NCI-H2107 treated with DMSO at 0.1 percent for 48 hours (cell line): Measurements from ENCODE around the gene UBA52.

ENCODE experiments used
- DNase-seq: peaks from one replicate; lab custom pipeline; 2025; ENCODE audit not compliant: unreplicated experiment; lab: John Stamatoyannopoulos, UW

The UBA52 gene

GRCh38 chr19:18607226-18608101 is 35.8 kb downstream of the UBA52 start:
- no peak for DNase-seq

GRCh38 chr19:18608102-18608804 is 36.6 kb downstream of the UBA52 start:
- no peak for DNase-seq

- DNase-seq: no peak
Measured at GRCh38 chr19:18608805-18609716, 37.4 kb downstream of the UBA52 start.

GRCh38 chr19:18609717-18610051 is 38.0 kb downstream of the UBA52 start:
- no peak for DNase-seq

GRCh38 chr19:18610245-18610555 is 38.5 kb downstream of the UBA52 start:
- DNase-seq: no peak

GRCh38 chr19:18610556-18611326 is 39.1 kb downstream of the UBA52 start:
- DNase-seq: no peak

GRCh38 chr19:18611327-18612050 is 39.8 kb downstream of the UBA52 start:
- no peak for DNase-seq

- DNase-seq: no peak
Measured at GRCh38 chr19:18612051-18612771, 40.6 kb downstream of the UBA52 start.

- DNase-seq: no peak
Measured at GRCh38 chr19:18612772-18613588, 41.3 kb downstream of the UBA52 start, which contains the start of gene TMEM59L. Gene TMEM59L (plus strand): TSS chr19:18612870. CDS start chr19:18612959, 89 bp downstream.

- DNase-seq: no peak
Measured at GRCh38 chr19:18613589-18614234, 42.1 kb downstream of the UBA52 start.

GRCh38 chr19:18616023-18616422 is 44.4 kb downstream of the UBA52 start:
- no peak for DNase-seq

GRCh38 chr19:18617562-18617961 is 45.9 kb downstream of the UBA52 start:
- DNase-seq: no peak

GRCh38 chr19:18618236-18618635 is 46.6 kb downstream of the UBA52 start:
- DNase-seq: no peak

GRCh38 chr19:18620311-18620710 is 48.7 kb downstream of the UBA52 start:
- DNase-seq: no peak

- DNase-seq: no peak
Measured at GRCh38 chr19:18620902-18621301, 49.2 kb downstream of the UBA52 start.

- DNase-seq: no peak
Measured at GRCh38 chr19:18626906-18627305, 55.2 kb downstream of the UBA52 start.
